HepG2 (cell line): ENCODE measurements around the gene HIVEP2. TPM values are rescaled to one million over a fixed set of nuclear protein-coding genes. Genes with fewer than 3 reads are reported as not detected.

Experiments
- AGO2 ChIP-seq: fragments of 200-400 bp; formaldehyde crosslinking; optimal IDR thresholded peaks from 2 replicates; pipeline ENCODE3; 2017; ENCODE audit warnings: mild to moderate bottlenecking, low read depth, low read length, moderate library complexity
- BCL6 ChIP-seq: IDR thresholded peaks from 2 replicates; pipeline ENCODE4 v1.6.1; 2016; ENCODE audit warnings: missing genetic modification reagents, missing compliant biosample characterization
- CTCF ChIP-seq: sonication (generic); formaldehyde crosslinking; IDR thresholded peaks from 2 replicates; pipeline ENCODE4 v1.5.0; 2020; ENCODE audit warnings: mild to moderate bottlenecking, missing genetic modification reagents, moderate library complexity
- EP300 ChIP-seq, 3 experiments: sonication (generic) in 1 of 3; formaldehyde crosslinking in 1 of 3; IDR thresholded peaks; 2 replicates each; pipeline versions ENCODE4 v1.5.1 to v1.6.1; 2011 to 2020; ENCODE audit warnings: low read depth in 2 of 3, low read length in 2 of 3, borderline replicate concordance in 1 of 3, improper control_type of control experiment in 1 of 3, mild to moderate bottlenecking in 1 of 3, missing genetic modification reagents in 1 of 3, moderate library complexity in 1 of 3
- FOXA1 ChIP-seq, 2 experiments: fragments of 450-650 bp in 1 of 2; sonication (generic) in 1 of 2; formaldehyde crosslinking in 1 of 2; IDR thresholded peaks; 2 replicates each; pipeline versions ENCODE4 v1.4.0 to v1.6.1; 2016 to 2020; ENCODE audit warnings: missing genetic modification reagents in 1 of 2
- FOXJ3 ChIP-seq: sonication (generic); formaldehyde crosslinking; IDR thresholded peaks from 2 replicates; pipeline ENCODE4 v1.4.0; 2020; ENCODE audit warnings: missing genetic modification reagents, mild to moderate bottlenecking, borderline replicate concordance
- HIVEP1 ChIP-seq: sonication (generic); formaldehyde crosslinking; IDR thresholded peaks from 2 replicates; pipeline ENCODE4 v1.4.0; 2020; ENCODE audit warnings: mild to moderate bottlenecking, missing genetic modification reagents
- HMG20A ChIP-seq: IDR thresholded peaks from 2 replicates; pipeline ENCODE4 v1.6.1; 2016; ENCODE audit warnings: borderline replicate concordance
- IRF2 ChIP-seq: IDR thresholded peaks from 2 replicates; pipeline ENCODE4 v1.6.1; 2018; ENCODE audit warnings: missing genetic modification reagents, missing compliant biosample characterization
- MAZ ChIP-seq, 2 experiments: sonication (generic) in 1 of 2; formaldehyde crosslinking in 1 of 2; IDR thresholded peaks; 2 replicates each; pipeline versions ENCODE4 v1.5.0 to v1.6.1; 2012 to 2020; ENCODE audit warnings: low read depth in 2 of 2, mild to moderate bottlenecking in 2 of 2, borderline replicate concordance in 1 of 2, improper control_type of control experiment in 1 of 2, low read length in 1 of 2, missing genetic modification reagents in 1 of 2, moderate library complexity in 1 of 2
- MIXL1 ChIP-seq: IDR thresholded peaks from 2 replicates; pipeline ENCODE4 v1.6.1; 2016
- MXD4 ChIP-seq: IDR thresholded peaks from 2 replicates; pipeline ENCODE4 v1.6.1; 2016; ENCODE audit warnings: mild to moderate bottlenecking, missing biosample characterization, missing genetic modification reagents
- NBN ChIP-seq: fragments of 450-650 bp; conservative IDR thresholded peaks from 2 replicates; pipeline ENCODE4 v1.6.1; 2017
- PCBP2 ChIP-seq: fragments of 200-400 bp; formaldehyde crosslinking; optimal IDR thresholded peaks from 2 replicates; pipeline ENCODE3; 2018; ENCODE audit warnings: low read length, low read depth; ENCODE audit not compliant: poor library complexity, severe bottlenecking
- PITX1 ChIP-seq: sonication (generic); formaldehyde crosslinking; IDR thresholded peaks from 2 replicates; pipeline ENCODE4 v1.5.1; 2020; ENCODE audit warnings: mild to moderate bottlenecking, missing genetic modification reagents
- SAP130 ChIP-seq: IDR thresholded peaks from 2 replicates; pipeline ENCODE4 v1.6.1; 2016; ENCODE audit warnings: low read depth
- SOX5 ChIP-seq: IDR thresholded peaks from 2 replicates; pipeline ENCODE4 v1.6.1; 2016; ENCODE audit warnings: borderline replicate concordance
- TARDBP ChIP-seq: sonication (generic); formaldehyde crosslinking; IDR thresholded peaks from 2 replicates; pipeline ENCODE4 v1.8.0; 2022; ENCODE audit warnings: mild to moderate bottlenecking, missing genetic modification reagents
- TEF ChIP-seq: sonication (generic); formaldehyde crosslinking; IDR thresholded peaks from 2 replicates; pipeline ENCODE4 v1.5.0; 2020; ENCODE audit warnings: missing genetic modification reagents
- YY1 ChIP-seq: IDR thresholded peaks from 2 replicates; pipeline ENCODE4 v1.6.1; 2011; ENCODE audit warnings: low read length, low read depth, moderate library complexity, mild to moderate bottlenecking; ENCODE audit not compliant: insufficient read depth, insufficient replicate concordance
- ZNF337 ChIP-seq: sonication (generic); formaldehyde crosslinking; IDR thresholded peaks from 2 replicates; pipeline ENCODE4 v1.5.1; 2020; ENCODE audit warnings: missing genetic modification reagents, low read depth, mild to moderate bottlenecking, borderline replicate concordance
- ZNF792 ChIP-seq: IDR thresholded peaks from 2 replicates; pipeline ENCODE4 v1.6.1; 2016
- ZXDC ChIP-seq: sonication (generic); formaldehyde crosslinking; IDR thresholded peaks from 2 replicates; pipeline ENCODE4 v1.5.0; 2020; ENCODE audit warnings: mild to moderate bottlenecking, missing genetic modification reagents
- polyA plus RNA-seq, 8 experiments: library from polyadenylated mRNA; depleted of rRNA in 3 of 8; stranded (reverse) in 7 of 8; unstranded in 1 of 8; fragments of >200 nt; fragmentation: Illumina TruSeq in 4 of 8; extraction: Trizol in 4 of 8; gene quantifications; 2 replicates each; pipeline versions ENCODE4 v1.2.1 to v1.2.3, GENCODE V29; 2011 to 2016; ENCODE audit warnings: low read depth in 4 of 8, missing spikeins in 1 of 8, mixed read lengths in 1 of 8; ENCODE audit not compliant: insufficient read depth in 1 of 8
- total RNA-seq, 5 experiments: library from RNA; depleted of rRNA; stranded (reverse); fragments of >200 nt; fragmentation: Illumina TruSeq; extraction: Trizol; gene quantifications; 2 replicates each; pipeline ENCODE4 v1.2.3, GENCODE V29; 2016; ENCODE audit warnings: low read depth in 1 of 5

HIVEP2 gene
- total and polyA plus RNA-seq, 2 of the 13 experiments (the other 11 are each of a cell fraction or from before 2014, with no cell fraction given) = 3.4 to 12.9 TPM

GRCh38 chr6:142942805-142943227, 2.2 kb downstream of the HIVEP2 start (continued):
- TF ChIP-seq YY1 (no peak), MIXL1 (CRISPR knock-in tag) (peak; percentile 19; the same call in 1 of the 2 replicates), CTCF (CRISPR knock-in tag) (peak; percentile 34), MXD4 (CRISPR knock-in tag) (no peak), TARDBP (CRISPR knock-in tag) (0 out of 2 replicates have a peak, but pooled peaks have one; percentile 15), FOXA1 (IDR thresholded peaks at IDR 0.05) (no peak), FOXA1 (CRISPR knock-in tag; IDR thresholded peaks at IDR 0.05) (peak; percentile 86), ZXDC (CRISPR knock-in tag) (no peak), HMG20A (CRISPR knock-in tag) (peak; percentile 42; the same call in 1 of the 2 replicates), IRF2 (CRISPR knock-in tag) (no peak), BCL6 (CRISPR knock-in tag) (no peak), FOXJ3 (CRISPR knock-in tag) (0 out of 2 replicates have a peak, but pooled peaks have one; percentile 57), MAZ (IDR thresholded peaks at IDR 0.05; ENCODE audit: borderline replicate concordance, low read depth, low read length) (no peak), MAZ (CRISPR knock-in tag; IDR thresholded peaks at IDR 0.05; ENCODE audit: low read depth) (no peak), HIVEP1 (CRISPR knock-in tag) (no peak), PITX1 (CRISPR knock-in tag) (peak; percentile 68; the same call in 1 of the 2 replicates), AGO2 (no peak), TEF (CRISPR knock-in tag) (no peak), NBN (no peak), PCBP2 (no peak), EP300 (IDR thresholded peaks at IDR 0.05; ENCODE audit: low read depth in 2 of 2, low read length in 2 of 2) (0 out of 4 replicates have a peak, but pooled peaks of 1 of the 2 experiments have one; percentile 23), EP300 (CRISPR knock-in tag; IDR thresholded peaks at IDR 0.05; ENCODE audit: borderline replicate concordance) (no peak), SAP130 (CRISPR knock-in tag) (peak; percentile 81), SOX5 (CRISPR knock-in tag) (peak; percentile 79), ZNF792 (CRISPR knock-in tag) (no peak), ZNF337 (CRISPR knock-in tag) (no peak)
- TF ChIP-seq, all 625 proteins: peak for 28
